HG02943 (cell line): ENCODE results near the gene KRTAP1-4.
"Not testable (repeated sequence)": the region's sequence is repeated elsewhere in the genome, so short reads cannot be mapped to it uniquely, and the experiment has no call there.

Experiments used
- ATAC-seq: cut with Tn5 transposase; IDR thresholded peaks from one replicate; pipeline ENCODE4 v1.9.1; 2021; ENCODE audit warnings: mild to moderate bottlenecking, low read depth, moderate library complexity; ENCODE audit not compliant: unreplicated experiment

KRTAP1-4 gene

GRCh38 chr17:41029633-41030245 lies at the start of gene KRTAP1-4:
Gene KRTAP1-4, minus strand, starts transcription at chr17:41030195. Its CDS starts 117 bp downstream, at chr17:41030078.
- no peak for ATAC-seq

- no peak for ATAC-seq
These were observed 46.8 kb upstream of the KRTAP1-4 start for GRCh38 chr17:41076788-41077187.

- ATAC-seq: no peak
These were observed 43.7 kb upstream of the KRTAP1-4 start for GRCh38 chr17:41073676-41074075.

GRCh38 chr17:41071606-41072360 lies 41.8 kb upstream of the KRTAP1-4 start:
- ATAC-seq: no peak

- ATAC-seq: no peak
These were observed 39.0 kb upstream of the KRTAP1-4 start for GRCh38 chr17:41069031-41069430.

- ATAC-seq: no peak
These were observed 37.3 kb upstream of the KRTAP1-4 start for GRCh38 chr17:41067281-41067680.

GRCh38 chr17:41065829-41066624 lies 36.0 kb upstream of the KRTAP1-4 start, which contains the start of gene KRTAP2-4:
Gene KRTAP2-4, minus strand, starts transcription at chr17:41065879. Its CDS starts 34 bp downstream, at chr17:41065845.
- ATAC-seq: no peak

GRCh38 chr17:41065016-41065689 lies 35.2 kb upstream of the KRTAP1-4 start:
- not testable (repeated sequence) for ATAC-seq

GRCh38 chr17:41064301-41064700 lies 34.3 kb upstream of the KRTAP1-4 start:
- ATAC-seq: no peak

- ATAC-seq: no peak
These were observed 33.5 kb upstream of the KRTAP1-4 start for GRCh38 chr17:41063449-41063848.

- ATAC-seq: no peak
These were observed 32.0 kb upstream of the KRTAP1-4 start for GRCh38 chr17:41061964-41062363.

- no peak for ATAC-seq
These were observed 30.1 kb upstream of the KRTAP1-4 start, which contains the start of gene KRTAP2-3 for GRCh38 chr17:41060052-41060604. Gene KRTAP2-3, minus strand, starts transcription at chr17:41060114. Its CDS starts 64 bp downstream, at chr17:41060050.

GRCh38 chr17:41059276-41060051 lies 29.5 kb upstream of the KRTAP1-4 start:
- ATAC-seq: not testable (repeated sequence)

GRCh38 chr17:41058741-41059140 lies 28.7 kb upstream of the KRTAP1-4 start:
- no peak for ATAC-seq

- no peak for ATAC-seq
These were observed 27.6 kb upstream of the KRTAP1-4 start for GRCh38 chr17:41057547-41057946.

- ATAC-seq: not testable (repeated sequence)
These were observed 25.1 kb upstream of the KRTAP1-4 start, which contains the start of gene KRTAP2-2 for GRCh38 chr17:41055130-41055529. Gene KRTAP2-2, minus strand, starts transcription at chr17:41055230. Its CDS starts 19 bp downstream, at chr17:41055211.

GRCh38 chr17:41054556-41054955 lies 24.6 kb upstream of the KRTAP1-4 start:
- not testable (repeated sequence) for ATAC-seq

- no peak for ATAC-seq
These were observed 24.0 kb upstream of the KRTAP1-4 start for GRCh38 chr17:41054025-41054424.

GRCh38 chr17:41052566-41052965 lies 22.6 kb upstream of the KRTAP1-4 start:
- no peak for ATAC-seq
